IMR-90 (cell line): Measurements from ENCODE around the gene PLB1. TPM values are rescaled to one million over a fixed set of nuclear protein-coding genes. Genes with fewer than 3 reads are reported as not detected.

Experiments
- ATAC-seq: fragments of 200-7000 bp; cut with Tn5 transposase; 2 replicates; pipeline ENCODE4 v1.9.1; 2020; ENCODE audit warnings: low read depth, mild to moderate bottlenecking, moderate library complexity
- BruUV-seq: library from RNA; stranded (reverse); fragments of 400-500 nt; replicated peaks from 2 replicates; lab custom pipeline; 2021; lab: Mats Ljungman, UMichigan
- CTCF ChIA-PET: fragments of 300-600 bp; formaldehyde crosslinking; extraction: SDS; loops from one replicate; lab custom pipeline; 2021; ENCODE audit warnings: antibody characterized with exemption; lab: Yijun Ruan, JAX
- POLR2A ChIA-PET: fragments of 300-600 bp; sonication (Branson Sonifier 250); formaldehyde crosslinking; loops from one replicate; lab custom pipeline; 2022; ENCODE audit warnings: antibody characterized with exemption; ENCODE audit not compliant: unreplicated experiment; lab: Charles Lee
- DNase-seq: peaks from one replicate; pipeline ENCODE4 v3.0.0; 2013
- H2AFZ ChIP-seq: replicated peaks from 2 replicates; pipeline ENCODE3; 2013; ENCODE audit warnings: low read length, mild to moderate bottlenecking; ENCODE audit not compliant: poor library complexity
- H2AK5ac ChIP-seq: 2 replicates; pipeline ENCODE4 v1.6.1; 2013; ENCODE audit warnings: low read depth, low read length, inconsistent platforms
- H2AK9ac ChIP-seq: replicated peaks from 2 replicates; pipeline ENCODE3; 2013; ENCODE audit warnings: mild to moderate bottlenecking, low read depth, low read length, moderate library complexity; ENCODE audit not compliant: poor library complexity
- H2BK120ac ChIP-seq: 2 replicates; pipeline ENCODE4 v1.6.1; 2013; ENCODE audit warnings: low read depth, low read length, inconsistent platforms
- H2BK15ac ChIP-seq: 3 replicates; pipeline ENCODE4 v1.6.1; 2013; ENCODE audit warnings: low read depth, low read length, inconsistent platforms
- H2BK20ac ChIP-seq: 2 replicates; pipeline ENCODE4 v1.6.1; 2013; ENCODE audit warnings: low read depth, mild to moderate bottlenecking, inconsistent platforms, low read length, moderate library complexity
- H2BK5ac ChIP-seq: 2 replicates; pipeline ENCODE4 v1.6.1; 2013; ENCODE audit warnings: mild to moderate bottlenecking, low read depth, low read length, inconsistent platforms; ENCODE audit not compliant: poor library complexity, severe bottlenecking
- H3K14ac ChIP-seq: replicated peaks from 2 replicates; pipeline ENCODE4 v1.6.1; 2013; ENCODE audit warnings: low read depth, low read length, inconsistent platforms
- H3K18ac ChIP-seq: 2 replicates; pipeline ENCODE4 v1.6.1; 2013; ENCODE audit warnings: low read depth, low read length, control low read depth
- H3K23ac ChIP-seq: 2 replicates; pipeline ENCODE4 v1.6.1; 2013; ENCODE audit warnings: low read depth, low read length, inconsistent platforms
- H3K27ac ChIP-seq: 2 replicates; pipeline ENCODE4 v1.5.1; 2013; ENCODE audit warnings: mild to moderate bottlenecking, control low read depth, low read length; ENCODE audit not compliant: insufficient read depth
- H3K27me3 ChIP-seq: 2 replicates; pipeline ENCODE4 v1.6.1; 2013; ENCODE audit warnings: low read length; ENCODE audit not compliant: control insufficient read depth, insufficient read depth
- H3K36me3 ChIP-seq: 2 replicates; pipeline ENCODE4 v1.6.1; 2013; ENCODE audit warnings: low read length, mixed read lengths; ENCODE audit not compliant: control insufficient read depth, insufficient read depth
- H3K4ac ChIP-seq: 2 replicates; pipeline ENCODE4 v1.6.1; 2013; ENCODE audit warnings: low read depth, low read length, inconsistent platforms
- H3K4me1 ChIP-seq: 2 replicates; pipeline ENCODE4 v1.6.1; 2013; ENCODE audit warnings: low read length, mixed read lengths; ENCODE audit not compliant: control insufficient read depth, insufficient read depth
- H3K4me2 ChIP-seq: 2 replicates; pipeline ENCODE4 v1.6.1; 2013; ENCODE audit warnings: low read depth, mild to moderate bottlenecking, control low read depth, low read length, moderate library complexity
- H3K4me3 ChIP-seq: 2 replicates; pipeline ENCODE4 v1.5.1; 2013; ENCODE audit warnings: low read depth, mild to moderate bottlenecking, control low read depth, low read length, moderate library complexity; ENCODE audit not compliant: insufficient read depth
- H3K56ac ChIP-seq: 2 replicates; pipeline ENCODE4 v1.6.1; 2013; ENCODE audit warnings: low read length, inconsistent platforms; ENCODE audit not compliant: insufficient read depth; ENCODE audit errors: extremely low read depth
- H3K79me1 ChIP-seq, 2 experiments: 2 replicates each; pipeline ENCODE4 v1.6.1; 2013; ENCODE audit warnings: low read length in 2 of 2, inconsistent platforms in 1 of 2, low read depth in 1 of 2
- H3K9ac ChIP-seq: 2 replicates; pipeline ENCODE4 v1.6.1; 2013; ENCODE audit warnings: low read depth, low read length, control low read depth
- H3K9me1 ChIP-seq: 2 replicates; pipeline ENCODE4 v1.6.1; 2013; ENCODE audit warnings: low read length, inconsistent platforms; ENCODE audit not compliant: insufficient read depth
- H3K9me3 ChIP-seq: 2 replicates; pipeline ENCODE4 v1.6.1; 2013; ENCODE audit warnings: low read length; ENCODE audit not compliant: control insufficient read depth, insufficient read depth
- H4K20me1 ChIP-seq: 2 replicates; pipeline ENCODE4 v1.6.1; 2013; ENCODE audit warnings: low read length, inconsistent platforms; ENCODE audit not compliant: insufficient read depth
- H4K5ac ChIP-seq: 2 replicates; pipeline ENCODE4 v1.6.1; 2013; ENCODE audit warnings: mild to moderate bottlenecking, low read depth, low read length, control low read depth
- H4K8ac ChIP-seq, 2 experiments: 2 replicates each; pipeline ENCODE4 v1.6.1; 2013; ENCODE audit warnings: low read depth in 2 of 2, low read length in 2 of 2, control low read depth in 1 of 2, inconsistent platforms in 1 of 2
- H4K91ac ChIP-seq: 2 replicates; pipeline ENCODE4 v1.6.1; 2013; ENCODE audit warnings: low read depth, low read length, inconsistent platforms; ENCODE audit not compliant: insufficient read depth
- BHLHE40 ChIP-seq: fragments of 150-350 bp; IDR thresholded peaks from 2 replicates; pipeline ENCODE4 v1.6.1; 2016; ENCODE audit warnings: mild to moderate bottlenecking, low read depth, low read length
- CEBPB ChIP-seq: IDR thresholded peaks from 2 replicates; pipeline ENCODE4 v1.6.1; 2012; ENCODE audit warnings: low read depth, low read length, improper control_type of control experiment
- CHD1 ChIP-seq: IDR thresholded peaks from 2 replicates; pipeline ENCODE4 v1.6.1; 2012; ENCODE audit warnings: low read depth, low read length, improper control_type of control experiment
- FOS ChIP-seq: fragments of 150-350 bp; IDR thresholded peaks from 2 replicates; pipeline ENCODE4 v1.6.1; 2016; ENCODE audit warnings: low read depth, low read length
- MAFK ChIP-seq: IDR thresholded peaks from 2 replicates; pipeline ENCODE4 v1.6.1; 2012; ENCODE audit warnings: low read depth, low read length, improper control_type of control experiment
- MAZ ChIP-seq: IDR thresholded peaks from 2 replicates; pipeline ENCODE4 v1.6.1; 2012; ENCODE audit warnings: low read depth, mild to moderate bottlenecking, low read length, improper control_type of control experiment, moderate library complexity, borderline replicate concordance
- MXI1 ChIP-seq: IDR thresholded peaks from 2 replicates; pipeline ENCODE4 v1.6.1; 2012; ENCODE audit warnings: low read depth, mild to moderate bottlenecking, low read length, moderate library complexity, borderline replicate concordance
- NFE2L2 ChIP-seq: fragments of 150-350 bp; IDR thresholded peaks from 2 replicates; pipeline ENCODE4 v1.6.1; 2016; ENCODE audit warnings: low read depth, mild to moderate bottlenecking, low read length
- POLR2A ChIP-seq: IDR thresholded peaks from 2 replicates; pipeline ENCODE4 v1.6.1; 2012; ENCODE audit warnings: mild to moderate bottlenecking, low read depth, low read length
- RAD21 ChIP-seq: IDR thresholded peaks from 2 replicates; pipeline ENCODE4 v1.6.1; 2012; ENCODE audit warnings: low read length, improper control_type of control experiment
- RCOR1 ChIP-seq: IDR thresholded peaks from 2 replicates; pipeline ENCODE4 v1.6.1; 2012; ENCODE audit warnings: mild to moderate bottlenecking, low read length, improper control_type of control experiment; ENCODE audit not compliant: insufficient replicate concordance
- RFX5 ChIP-seq: IDR thresholded peaks from 2 replicates; pipeline ENCODE4 v1.8.0; 2012; ENCODE audit warnings: low read depth, mild to moderate bottlenecking, low read length, moderate library complexity
- SMC3 ChIP-seq: fragments of 150-350 bp; IDR thresholded peaks from 2 replicates; pipeline ENCODE4 v1.6.1; 2016; ENCODE audit warnings: low read depth, mild to moderate bottlenecking, antibody characterized with exemption, low read length, moderate library complexity
- USF2 ChIP-seq: fragments of 150-350 bp; IDR thresholded peaks from 2 replicates; pipeline ENCODE4 v1.6.1; 2017; ENCODE audit warnings: mild to moderate bottlenecking, antibody characterized with exemption, low read length, low read depth
- WGBS, 2 experiments: methylation state at CpG; one replicate each; pipeline versions ENCODE4 v1.1.5 to v1.1.7; 2013; ENCODE audit warnings: missing lambda C conversion rate in 2 of 2; ENCODE audit not compliant: insufficient read length in 1 of 2; ENCODE audit errors: extremely low coverage in 2 of 2; 5-methylcytosine and 5-hydroxymethylcytosine counted together
- dilution Hi-C: fragments of 300-500 bp; cut with HindIII; formaldehyde crosslinking; loops from one replicate; pipeline ENCODE4 v1.14.3; 2018; ENCODE audit warnings: low sequenced_read_pairs; ENCODE audit not compliant: unreplicated experiment
- in situ Hi-C: fragments of 300-500 bp; cut with MboI; formaldehyde crosslinking; loops from 3 replicates; pipeline ENCODE4 v1.14.3; 2019; ENCODE audit warnings: low sequenced_read_pairs, inconsistent platforms, mixed read lengths
- intact Hi-C: fragments of 100-400 bp; cut with micrococcal nuclease; formaldehyde crosslinking; loops from 2 replicates; pipeline ENCODE4 v1.10.0; 2022
- polyA plus RNA-seq, 3 experiments: library from polyadenylated mRNA; depleted of rRNA; stranded (reverse); fragments of >200 nt; gene quantifications; 2 replicates each; pipeline ENCODE4 v1.2.3, GENCODE V29; 2012; ENCODE audit warnings: low replicate concordance in 1 of 3
- total RNA-seq: library from RNA; depleted of rRNA; stranded (reverse); fragments of >200 nt; gene quantifications from 2 replicates; pipeline ENCODE4 v1.2.3, GENCODE V29; 2012
- TF ChIP-seq, protein P1 (sequence below): fragments of 150-350 bp; IDR thresholded peaks from 2 replicates; pipeline ENCODE4 v1.6.1; 2016; ENCODE audit warnings: low read depth, mild to moderate bottlenecking, low read length, moderate library complexity, borderline replicate concordance
- TF ChIP-seq, protein P2 (sequence below): conservative IDR thresholded peaks from 2 replicates; pipeline ENCODE4 v1.5.1; 2012; ENCODE audit warnings: mild to moderate bottlenecking, low read depth, low read length, improper control_type of control experiment

PLB1 gene
- total and polyA plus RNA-seq, 2 of the 4 experiments (the other 2 are of a cell fraction) = 0.74 to 0.90 TPM

DNA sequence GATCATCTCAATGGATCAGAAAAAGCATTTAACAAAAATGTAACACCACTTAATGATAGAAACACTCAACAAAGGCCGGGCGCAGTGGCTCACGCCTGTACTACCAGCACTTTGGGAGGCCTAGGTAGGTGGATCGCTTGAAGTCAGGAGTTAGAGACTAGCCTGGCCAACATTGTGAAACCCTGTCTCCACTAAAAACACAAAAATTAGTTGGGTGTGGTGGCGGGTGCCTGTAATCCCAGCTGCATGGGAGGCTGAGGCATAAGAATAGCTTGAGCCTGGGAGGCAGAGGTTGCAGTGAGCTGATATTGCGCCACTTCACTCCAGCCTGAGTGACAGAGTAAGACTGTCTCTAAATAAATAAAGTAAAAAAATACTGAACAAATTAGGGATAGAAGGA lies 74.6 kb downstream of the PLB1 start:
- H2AK5ac ChIP-seq = no peak overlapping the region
- no TSS peak for BruUV-seq
- no peak overlapping the region for H3K56ac ChIP-seq
- H3K18ac ChIP-seq = no peak overlapping the region
- H2AK9ac ChIP-seq = no peak overlapping the region
- ATAC-seq (no peak), DNase-seq (no peak)
- H3K9me1 ChIP-seq = no peaks in the 10 kb centered on the region
- no peak overlapping the region for H2BK15ac ChIP-seq
- WGBS, 2 experiments = no CpG with 5 or more reads among the region's 6 CpGs
- ChIA-PET CTCF (no interaction called here), POLR2A (no interaction called here)
- H3K9me3 ChIP-seq = no peaks in the 10 kb centered on the region; the same call in 1 of the 2 replicates
- H4K5ac ChIP-seq = no peak overlapping the region
- H4K91ac ChIP-seq = no peak overlapping the region
- H3K27me3 ChIP-seq = no peaks in the 10 kb centered on the region
- no peak overlapping the region for H2BK20ac ChIP-seq
- H3K23ac ChIP-seq = no peak overlapping the region
- in situ Hi-C loops = no loop called here
- H4K20me1 ChIP-seq = no peaks in the 10 kb centered on the region
- TF ChIP-seq USF2 (no peak), RCOR1 (no peak), CEBPB (no peak), POLR2A (no peak), RFX5 (no peak), FOS (no peak), NFE2L2 (no peak), MAZ (no peak), SMC3 (no peak), MAFK (no peak), CHD1 (no peak), RAD21 (no peak), MXI1 (no peak), BHLHE40 (no peak)
- TF ChIP-seq, protein P1, sequence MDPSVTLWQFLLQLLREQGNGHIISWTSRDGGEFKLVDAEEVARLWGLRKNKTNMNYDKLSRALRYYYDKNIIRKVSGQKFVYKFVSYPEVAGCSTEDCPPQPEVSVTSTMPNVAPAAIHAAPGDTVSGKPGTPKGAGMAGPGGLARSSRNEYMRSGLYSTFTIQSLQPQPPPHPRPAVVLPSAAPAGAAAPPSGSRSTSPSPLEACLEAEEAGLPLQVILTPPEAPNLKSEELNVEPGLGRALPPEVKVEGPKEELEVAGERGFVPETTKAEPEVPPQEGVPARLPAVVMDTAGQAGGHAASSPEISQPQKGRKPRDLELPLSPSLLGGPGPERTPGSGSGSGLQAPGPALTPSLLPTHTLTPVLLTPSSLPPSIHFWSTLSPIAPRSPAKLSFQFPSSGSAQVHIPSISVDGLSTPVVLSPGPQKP = no peak
- TF ChIP-seq, protein P2, sequence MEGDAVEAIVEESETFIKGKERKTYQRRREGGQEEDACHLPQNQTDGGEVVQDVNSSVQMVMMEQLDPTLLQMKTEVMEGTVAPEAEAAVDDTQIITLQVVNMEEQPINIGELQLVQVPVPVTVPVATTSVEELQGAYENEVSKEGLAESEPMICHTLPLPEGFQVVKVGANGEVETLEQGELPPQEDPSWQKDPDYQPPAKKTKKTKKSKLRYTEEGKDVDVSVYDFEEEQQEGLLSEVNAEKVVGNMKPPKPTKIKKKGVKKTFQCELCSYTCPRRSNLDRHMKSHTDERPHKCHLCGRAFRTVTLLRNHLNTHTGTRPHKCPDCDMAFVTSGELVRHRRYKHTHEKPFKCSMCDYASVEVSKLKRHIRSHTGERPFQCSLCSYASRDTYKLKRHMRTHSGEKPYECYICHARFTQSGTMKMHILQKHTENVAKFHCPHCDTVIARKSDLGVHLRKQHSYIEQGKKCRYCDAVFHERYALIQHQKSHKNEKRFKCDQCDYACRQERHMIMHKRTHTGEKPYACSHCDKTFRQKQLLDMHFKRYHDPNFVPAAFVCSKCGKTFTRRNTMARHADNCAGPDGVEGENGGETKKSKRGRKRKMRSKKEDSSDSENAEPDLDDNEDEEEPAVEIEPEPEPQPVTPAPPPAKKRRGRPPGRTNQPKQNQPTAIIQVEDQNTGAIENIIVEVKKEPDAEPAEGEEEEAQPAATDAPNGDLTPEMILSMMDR = no peak
- no peak overlapping the region for H4K8ac ChIP-seq
- H3K4me2 ChIP-seq = no peak overlapping the region
- no peaks in the 10 kb centered on the region for H3K36me3 ChIP-seq
- 0 out of 2 replicates have a peak, but pooled peaks cover 2% of the 10 kb centered on the region for H3K4me1 ChIP-seq
- H3K27ac ChIP-seq = no peak overlapping the region
- dilution Hi-C loops = no loop called here
- no peak overlapping the region for H3K4me3 ChIP-seq
- H2BK5ac ChIP-seq = no peak overlapping the region
- H3K79me1 ChIP-seq = no peaks in the 10 kb centered on the region
- no peak overlapping the region for H2AFZ ChIP-seq
- no peak overlapping the region for H2BK120ac ChIP-seq
- intact Hi-C loops = no loop called here
- no peak overlapping the region for H3K4ac ChIP-seq
- no peak overlapping the region for H3K14ac ChIP-seq
- H3K9ac ChIP-seq = no peak overlapping the region
